Measurements from ENCODE around the gene WRAP73. TPM values are rescaled to one million over a fixed set of nuclear protein-coding genes. Genes with fewer than 3 reads are reported as not detected.

The WRAP73 gene
- total RNA-seq, 1 donor from 2014 or later, result 26.7 TPM

GRCh38 chr1:3685222-3685621 is 35.3 kb upstream of the WRAP73 start:
- Mint-ChIP-seq H3K36me3 (no peaks in the 10 kb centered on the region), H3K27me3 (peaks cover 8% of the 10 kb centered on the region), H3K9me3 (no peaks in the 10 kb centered on the region), H3K27ac (no peak overlapping the region), H3K4me3 (no peak overlapping the region), H3K4me1 (ENCODE audit: unreplicated experiment) (peaks cover 7% of the 10 kb centered on the region)
- TF ChIP-seq, protein P1, sequence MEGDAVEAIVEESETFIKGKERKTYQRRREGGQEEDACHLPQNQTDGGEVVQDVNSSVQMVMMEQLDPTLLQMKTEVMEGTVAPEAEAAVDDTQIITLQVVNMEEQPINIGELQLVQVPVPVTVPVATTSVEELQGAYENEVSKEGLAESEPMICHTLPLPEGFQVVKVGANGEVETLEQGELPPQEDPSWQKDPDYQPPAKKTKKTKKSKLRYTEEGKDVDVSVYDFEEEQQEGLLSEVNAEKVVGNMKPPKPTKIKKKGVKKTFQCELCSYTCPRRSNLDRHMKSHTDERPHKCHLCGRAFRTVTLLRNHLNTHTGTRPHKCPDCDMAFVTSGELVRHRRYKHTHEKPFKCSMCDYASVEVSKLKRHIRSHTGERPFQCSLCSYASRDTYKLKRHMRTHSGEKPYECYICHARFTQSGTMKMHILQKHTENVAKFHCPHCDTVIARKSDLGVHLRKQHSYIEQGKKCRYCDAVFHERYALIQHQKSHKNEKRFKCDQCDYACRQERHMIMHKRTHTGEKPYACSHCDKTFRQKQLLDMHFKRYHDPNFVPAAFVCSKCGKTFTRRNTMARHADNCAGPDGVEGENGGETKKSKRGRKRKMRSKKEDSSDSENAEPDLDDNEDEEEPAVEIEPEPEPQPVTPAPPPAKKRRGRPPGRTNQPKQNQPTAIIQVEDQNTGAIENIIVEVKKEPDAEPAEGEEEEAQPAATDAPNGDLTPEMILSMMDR (conservative IDR thresholded peaks at IDR 0.05), result no peak
- no peak for DNase-seq (ENCODE audit: extremely low spot score, unreplicated experiment)

DNA sequence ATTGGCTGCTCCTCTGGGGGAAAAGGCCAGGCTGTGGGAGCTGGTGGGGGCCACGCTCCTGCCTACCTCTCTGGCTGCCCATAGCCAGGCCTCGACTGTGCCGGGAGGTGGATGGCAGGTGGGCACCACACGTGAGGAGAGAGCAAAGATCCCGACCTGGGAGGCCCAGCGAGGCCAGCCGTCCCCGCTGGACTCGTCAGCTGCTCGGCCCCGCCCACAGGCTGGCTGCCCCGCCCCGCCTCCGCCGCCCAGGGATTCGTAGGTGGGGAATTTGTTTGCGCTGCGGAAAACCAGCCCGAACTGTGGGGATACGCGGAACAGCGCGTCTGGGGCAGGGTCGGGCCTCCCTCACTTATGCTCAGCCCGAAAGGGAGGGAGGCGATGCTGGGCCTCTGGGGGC is 34.1 kb upstream of the WRAP73 start:
- no peak for DNase-seq (ENCODE audit: extremely low spot score, unreplicated experiment)
- no peaks in the 10 kb centered on the region for H3K36me3 Mint-ChIP-seq
- TF ChIP-seq, protein P1 (conservative IDR thresholded peaks at IDR 0.05), result no peak
- no peaks in the 10 kb centered on the region for H3K9me3 Mint-ChIP-seq
- peaks cover 7% of the 10 kb centered on the region for H3K4me1 Mint-ChIP-seq (ENCODE audit: unreplicated experiment)
- H3K4me3 Mint-ChIP-seq, result no peak overlapping the region
- peaks cover 12% of the 10 kb centered on the region for H3K27me3 Mint-ChIP-seq
- no peak overlapping the region for H3K27ac Mint-ChIP-seq

DNA sequence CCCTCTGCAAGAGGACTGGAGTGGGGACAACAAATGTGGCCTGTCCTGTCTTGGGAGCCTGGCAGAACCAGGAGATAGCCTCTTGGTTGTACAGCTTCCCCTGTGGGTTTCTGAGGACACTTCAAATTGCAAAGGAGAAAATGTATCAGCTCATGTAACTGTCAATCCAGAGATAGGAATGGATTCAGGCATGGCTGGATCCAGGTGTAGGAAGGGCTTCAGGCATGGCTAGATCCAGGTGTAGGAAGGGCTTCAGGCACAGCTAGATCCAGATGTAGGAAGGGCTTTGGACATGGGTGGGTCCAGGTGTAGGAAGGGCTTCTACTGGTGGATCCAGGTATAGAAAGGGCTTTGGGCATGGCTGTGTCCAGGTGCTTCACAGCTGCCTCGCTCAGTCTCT is 33.3 kb upstream of the WRAP73 start:
- Mint-ChIP-seq H3K27me3 (peaks cover 12% of the 10 kb centered on the region), H3K4me1 (ENCODE audit: unreplicated experiment) (peaks cover 5% of the 10 kb centered on the region), H3K4me3 (no peak overlapping the region), H3K27ac (no peak overlapping the region), H3K9me3 (no peaks in the 10 kb centered on the region), H3K36me3 (no peaks in the 10 kb centered on the region)
- TF ChIP-seq, protein P1 (conservative IDR thresholded peaks at IDR 0.05), result no peak
- no peak for DNase-seq (ENCODE audit: extremely low spot score, unreplicated experiment)

- Mint-ChIP-seq H3K9me3 (no peaks in the 10 kb centered on the region), H3K27me3 (peaks cover 16% of the 10 kb centered on the region), H3K4me1 (ENCODE audit: unreplicated experiment) (peaks cover 3% of the 10 kb centered on the region), H3K27ac (no peak overlapping the region), H3K36me3 (no peaks in the 10 kb centered on the region), H3K4me3 (no peak overlapping the region)
- no peak for DNase-seq (ENCODE audit: extremely low spot score, unreplicated experiment)
- TF ChIP-seq, protein P1 (conservative IDR thresholded peaks at IDR 0.05), result no peak
Measured at GRCh38 chr1:3681898-3682806, 32.2 kb upstream of the WRAP73 start.

- no peak overlapping the region for H3K4me3 Mint-ChIP-seq
- H3K4me1 Mint-ChIP-seq (ENCODE audit: unreplicated experiment), result peaks cover 3% of the 10 kb centered on the region
- no peak overlapping the region for H3K27ac Mint-ChIP-seq
- TF ChIP-seq, protein P1 (conservative IDR thresholded peaks at IDR 0.05), result no peak
- H3K27me3 Mint-ChIP-seq, result peaks cover 16% of the 10 kb centered on the region
- no peaks in the 10 kb centered on the region for H3K36me3 Mint-ChIP-seq
- H3K9me3 Mint-ChIP-seq, result no peaks in the 10 kb centered on the region
- DNase-seq (ENCODE audit: extremely low spot score, unreplicated experiment), result no peak
Measured at GRCh38 chr1:3681231-3681897, 31.5 kb upstream of the WRAP73 start.
